Amniotic epithelial cell (primary cell): Measurements from ENCODE around the gene IKZF1.
A peak's percentile ranks its signal among the peaks of the same experiment; 100 is the strongest.

ENCODE experiments used
- DNase-seq: peaks from one replicate; pipeline ENCODE4 v3.0.0-alpha.2; 2010; ENCODE audit warnings: low read depth

The IKZF1 gene

DNA sequence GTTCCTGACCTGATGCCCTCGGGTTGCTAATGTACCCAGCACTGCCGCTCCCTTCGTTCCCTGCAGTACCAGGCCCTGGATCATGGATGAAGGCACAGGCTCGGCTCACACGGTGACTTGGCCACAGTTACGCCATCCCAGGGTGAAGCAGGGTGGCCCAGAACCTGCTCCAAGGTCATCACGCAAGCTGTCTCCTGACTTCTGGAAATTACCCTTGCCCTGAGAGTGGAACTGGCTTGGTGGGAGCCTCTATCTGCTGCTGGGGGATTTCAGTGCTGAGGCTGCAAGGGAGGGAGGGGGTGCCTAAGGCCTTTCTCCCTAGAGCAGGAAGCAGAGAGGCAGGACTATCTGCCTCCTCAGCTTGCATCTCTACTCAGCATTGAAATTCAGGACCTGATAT is 109.0 kb downstream of the IKZF1 start:
- no peak for DNase-seq

DNA sequence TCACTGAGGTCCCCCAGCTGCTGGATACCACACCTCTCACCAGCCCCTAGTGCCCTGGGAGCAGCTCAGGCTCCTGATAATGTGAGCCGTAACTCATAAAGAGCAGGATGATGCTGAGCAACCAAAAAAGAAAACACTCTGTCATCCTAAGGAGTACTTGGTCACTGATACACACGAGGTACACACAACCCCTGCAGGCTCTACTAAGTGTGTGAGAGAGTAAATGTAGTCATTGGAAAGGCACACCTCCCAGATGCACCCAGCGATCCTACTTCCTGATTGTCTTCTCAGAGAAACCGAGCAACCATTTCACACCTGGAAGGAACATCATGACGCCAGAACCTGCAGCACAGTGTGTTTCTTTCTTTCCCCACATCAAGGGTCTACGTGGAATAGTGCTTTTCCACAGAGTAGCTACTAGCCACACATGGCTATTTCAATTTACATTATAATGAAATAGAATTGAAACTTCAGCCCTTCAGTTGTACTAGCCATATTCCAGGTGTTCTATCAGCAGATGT is 111.4 kb downstream of the IKZF1 start:
- DNase-seq: no peak

DNA sequence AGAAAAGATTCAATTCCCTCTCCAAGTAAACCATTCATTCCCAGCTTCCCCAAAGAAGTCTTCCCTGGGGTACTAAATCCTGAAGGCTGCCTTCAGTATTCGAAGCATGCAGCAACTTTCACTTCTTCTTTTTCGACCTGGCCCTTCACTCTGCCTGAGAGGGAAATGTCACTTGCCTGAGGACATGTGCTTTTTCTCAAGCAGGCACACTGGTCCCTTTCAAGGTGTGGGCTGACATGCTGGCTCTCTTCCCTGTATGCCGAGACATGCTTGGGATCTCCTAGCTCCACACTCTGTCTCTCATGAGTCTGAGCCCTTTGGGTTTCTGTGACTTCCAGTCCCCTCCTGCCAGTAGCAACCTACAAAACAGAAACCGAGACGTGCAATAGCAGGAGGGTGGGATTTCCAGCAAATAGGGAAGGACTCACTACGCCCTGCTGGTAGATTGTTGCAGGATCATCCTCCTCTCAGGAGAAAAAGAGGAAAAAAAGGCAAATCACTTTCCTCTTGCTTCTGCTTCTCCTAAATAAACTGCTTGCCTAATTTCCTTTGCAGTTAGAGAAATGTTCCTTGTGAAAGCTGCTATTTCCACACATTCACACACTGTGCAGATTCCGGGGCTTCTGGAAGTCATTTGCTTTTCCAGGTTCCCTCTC is 112.1 kb downstream of the IKZF1 start:
- DNase-seq: no peak

DNA sequence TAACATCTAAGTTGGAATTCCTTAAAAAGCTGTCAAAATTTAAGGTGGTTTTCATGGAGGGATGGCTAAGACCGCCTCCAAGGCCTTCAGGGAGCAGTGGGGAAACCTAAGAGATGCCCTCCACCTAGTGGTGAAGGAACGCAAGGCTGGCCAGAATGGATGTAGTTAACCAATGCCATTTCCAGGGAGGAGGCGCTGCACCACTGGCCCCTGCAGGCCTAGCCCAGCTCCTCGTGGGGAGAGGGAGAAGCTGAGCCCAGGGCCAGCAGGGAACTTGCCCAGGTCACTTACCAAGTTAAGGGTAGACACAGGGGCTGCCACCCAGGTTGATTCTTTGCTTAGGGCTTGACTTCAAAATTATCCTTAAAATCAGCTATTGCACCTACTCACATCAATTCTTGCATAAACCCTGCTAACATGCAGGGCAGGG is 113.6 kb downstream of the IKZF1 start:
- DNase-seq: peak; percentile 66

DNA sequence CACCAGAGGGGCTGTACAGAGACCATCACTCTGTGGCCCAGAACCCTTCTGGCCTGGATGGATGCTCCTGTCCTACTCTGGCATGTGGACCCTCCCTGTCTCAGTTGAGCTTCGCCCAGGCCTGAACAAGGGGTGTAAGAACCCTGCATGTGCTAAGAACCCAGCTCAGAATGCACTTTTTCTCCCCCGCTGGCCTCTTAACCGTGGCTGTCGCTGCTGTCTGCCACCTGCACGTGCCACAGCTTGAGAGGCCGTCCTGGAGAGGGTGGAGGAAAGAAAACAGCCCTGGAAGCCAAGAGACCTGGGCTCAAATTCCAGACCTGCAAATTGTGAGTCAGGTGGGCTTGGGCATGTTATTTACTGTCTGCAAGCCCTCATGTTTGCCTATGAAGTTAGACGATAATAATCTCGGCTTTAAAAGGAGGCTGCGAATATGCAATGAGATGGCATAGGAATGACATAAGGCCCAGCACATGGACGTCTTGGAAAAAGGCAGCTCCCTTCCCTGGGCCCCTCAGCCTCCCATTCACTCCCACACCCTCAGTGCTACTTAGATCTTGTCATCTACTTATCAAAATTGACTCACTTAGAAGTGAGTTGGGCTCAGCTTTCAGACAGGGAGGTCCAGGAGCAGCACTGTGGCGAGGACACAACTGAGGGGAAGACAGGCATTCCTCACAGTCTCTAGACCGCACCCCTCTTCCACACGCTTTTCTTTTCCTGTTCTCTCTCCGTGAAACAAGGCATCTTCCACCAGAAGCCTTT is 114.2 kb downstream of the IKZF1 start:
- DNase-seq: peak; percentile 3

DNA sequence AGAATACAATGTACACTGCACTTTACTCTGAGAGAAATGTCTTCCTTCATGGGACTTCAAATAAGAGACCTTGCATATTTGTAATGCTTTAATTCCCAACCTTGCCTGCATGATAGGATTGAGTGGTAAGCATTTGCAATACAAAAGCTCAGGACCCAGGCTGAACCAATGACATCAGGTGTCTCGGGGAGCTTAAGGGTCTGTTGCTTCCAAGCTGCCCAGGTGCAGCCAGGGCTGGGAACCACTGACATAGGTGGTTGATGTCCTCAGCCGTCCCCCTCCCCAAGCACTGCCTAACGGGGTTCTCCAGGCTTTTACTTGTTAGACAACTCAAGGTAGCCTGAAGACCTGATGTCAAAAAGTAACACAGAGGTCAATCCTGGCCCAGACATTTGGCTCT is 116.5 kb downstream of the IKZF1 start:
- no peak for DNase-seq

DNA sequence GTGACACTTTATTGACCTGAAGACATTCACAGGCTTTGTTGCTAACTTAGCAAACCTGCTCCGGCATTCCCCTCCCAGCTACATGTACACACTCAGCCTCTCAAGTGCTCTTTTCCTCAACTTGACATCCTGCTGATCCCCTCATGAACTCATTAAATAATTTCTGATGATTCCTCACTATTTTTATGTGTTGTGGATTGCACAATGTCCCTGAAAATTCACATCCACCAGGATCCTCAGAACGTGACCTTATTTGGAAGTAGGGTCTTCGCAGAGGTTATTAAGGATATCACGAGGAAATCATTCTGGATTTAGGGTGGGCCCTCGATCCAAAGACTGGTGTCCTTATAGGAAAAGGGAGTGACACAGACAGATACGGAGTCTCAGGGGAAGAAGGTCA is 118.3 kb downstream of the IKZF1 start:
- DNase-seq: no peak

DNA sequence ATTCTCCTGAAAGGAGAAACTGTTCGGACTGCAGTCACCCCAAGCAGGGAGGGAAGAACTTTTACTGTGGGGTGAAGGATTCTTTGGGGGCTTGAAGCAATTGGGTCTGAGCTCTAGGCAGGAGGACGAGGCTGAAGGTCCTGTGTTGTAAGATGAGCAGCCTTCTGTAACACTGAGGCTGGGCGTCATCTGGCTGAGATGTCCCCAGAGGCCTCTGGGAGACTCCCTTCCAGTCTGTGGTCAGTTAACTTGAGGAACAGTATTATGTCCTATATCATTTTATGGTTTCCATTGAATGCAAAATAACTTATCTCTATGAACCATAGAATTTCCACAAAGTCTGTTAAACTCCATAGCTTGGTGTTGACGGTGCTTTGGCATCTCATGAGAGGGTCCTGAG is 119.3 kb downstream of the IKZF1 start:
- no peak for DNase-seq

DNA sequence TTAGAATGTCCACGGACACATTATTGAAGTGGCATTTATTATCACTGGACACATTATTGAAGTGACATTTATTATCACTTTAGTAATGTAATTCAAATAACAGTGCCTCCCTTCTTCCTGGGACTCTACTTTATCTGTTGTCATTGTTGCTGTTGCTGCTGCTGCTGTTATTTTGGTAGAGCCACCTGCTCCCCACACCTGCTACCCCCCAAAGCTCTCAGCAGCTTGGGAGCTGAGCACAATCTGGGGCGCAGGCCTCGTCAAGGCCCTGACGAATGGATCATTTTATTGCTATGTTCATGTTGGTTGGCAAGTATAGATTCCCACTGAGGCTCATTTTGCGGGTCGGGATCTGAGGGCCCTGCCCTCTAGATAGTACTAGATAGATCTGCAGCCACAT is 120.8 kb downstream of the IKZF1 start:
- DNase-seq: no peak

DNA sequence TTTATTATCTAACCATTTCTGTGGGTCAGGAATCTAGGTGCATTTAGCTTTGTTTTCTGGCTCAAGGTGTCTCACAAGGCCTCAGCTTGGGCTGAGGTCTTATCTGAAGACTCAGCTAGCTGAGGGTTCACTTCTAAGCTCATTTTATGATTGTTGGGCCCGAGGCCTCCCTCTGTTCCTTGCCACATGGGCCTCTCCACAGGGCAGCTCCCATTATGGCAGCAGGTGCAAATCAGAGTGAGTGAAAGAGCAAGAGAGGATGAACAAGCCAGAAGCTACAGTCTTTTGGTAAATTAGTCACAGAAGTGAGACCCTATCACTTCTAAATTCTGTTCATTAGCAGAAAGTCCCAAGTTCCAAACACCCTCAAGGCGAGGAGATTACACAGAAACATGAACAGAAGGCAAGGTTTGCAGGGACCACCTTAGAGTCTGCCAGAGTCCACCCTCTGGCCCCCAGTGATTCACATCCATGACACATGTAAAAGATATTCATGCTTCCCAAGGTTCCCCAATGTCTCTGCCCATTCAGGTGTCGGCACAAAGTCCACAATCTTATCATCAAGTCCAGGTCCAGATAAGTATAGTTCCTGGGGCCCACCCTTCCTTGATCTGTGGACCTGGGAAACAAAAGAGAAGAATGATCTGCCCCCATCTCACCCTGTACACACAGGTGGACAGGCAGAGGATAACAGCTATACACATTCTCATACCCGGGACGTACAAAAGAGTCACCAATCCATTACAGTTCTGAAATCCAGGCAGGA is 121.9 kb downstream of the IKZF1 start:
- no peak for DNase-seq

DNA sequence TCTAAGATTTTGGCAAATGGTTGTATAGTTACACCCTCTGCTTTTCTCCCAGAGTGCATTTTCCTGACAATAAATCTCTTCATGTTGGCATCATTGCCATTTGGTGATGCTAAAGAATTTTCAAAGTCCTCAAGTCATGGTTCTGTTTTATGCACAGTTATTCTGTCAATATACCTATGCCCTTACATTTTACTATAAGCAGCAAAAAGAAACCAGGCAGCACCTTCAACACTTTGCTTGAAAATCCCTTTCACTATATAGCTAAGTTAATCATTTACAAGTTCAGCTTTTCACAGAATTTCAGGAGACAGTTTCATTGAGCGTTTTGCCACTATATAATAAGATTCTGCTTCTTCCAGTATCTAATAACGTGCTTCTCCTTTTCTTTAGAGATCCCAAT is 123.0 kb downstream of the IKZF1 start:
- no peak for DNase-seq

DNA sequence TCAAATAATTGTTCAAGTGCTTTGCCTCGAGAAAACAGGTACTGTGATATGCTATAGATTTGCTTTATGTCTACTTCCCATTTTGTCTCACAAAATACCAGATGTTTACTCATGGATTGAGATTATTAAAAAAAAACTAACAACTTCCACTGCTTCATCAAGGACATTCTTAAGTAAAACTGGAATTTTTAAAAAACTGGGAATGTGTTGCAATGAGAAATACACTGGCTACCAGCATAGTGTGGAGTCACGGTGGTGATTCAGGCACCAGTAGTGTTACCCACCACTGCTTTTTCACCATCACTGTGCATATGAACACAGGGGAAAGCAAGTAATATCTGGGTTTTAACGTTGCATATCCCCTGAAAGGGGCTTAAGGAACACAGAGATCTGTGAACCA is 124.4 kb downstream of the IKZF1 start:
- no peak for DNase-seq

DNA sequence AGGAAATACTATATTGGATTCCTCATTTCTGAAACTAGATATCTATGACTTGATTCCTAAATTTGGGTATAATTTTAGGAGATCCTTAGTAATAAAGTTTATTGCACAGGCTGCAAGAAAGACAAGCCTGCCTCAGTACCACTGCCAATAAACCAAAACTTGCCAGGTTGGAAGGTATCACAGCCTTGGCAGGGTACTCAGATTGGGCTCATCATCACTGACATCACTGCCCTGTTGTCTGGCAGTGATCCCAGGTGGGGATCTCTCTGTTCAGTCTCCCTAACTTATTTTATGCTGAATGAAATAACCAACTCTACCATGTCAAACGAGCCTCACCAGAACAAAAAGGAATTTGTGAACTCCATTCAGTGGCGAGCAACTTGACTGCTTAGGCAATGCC is 126.8 kb downstream of the IKZF1 start:
- no peak for DNase-seq

DNA sequence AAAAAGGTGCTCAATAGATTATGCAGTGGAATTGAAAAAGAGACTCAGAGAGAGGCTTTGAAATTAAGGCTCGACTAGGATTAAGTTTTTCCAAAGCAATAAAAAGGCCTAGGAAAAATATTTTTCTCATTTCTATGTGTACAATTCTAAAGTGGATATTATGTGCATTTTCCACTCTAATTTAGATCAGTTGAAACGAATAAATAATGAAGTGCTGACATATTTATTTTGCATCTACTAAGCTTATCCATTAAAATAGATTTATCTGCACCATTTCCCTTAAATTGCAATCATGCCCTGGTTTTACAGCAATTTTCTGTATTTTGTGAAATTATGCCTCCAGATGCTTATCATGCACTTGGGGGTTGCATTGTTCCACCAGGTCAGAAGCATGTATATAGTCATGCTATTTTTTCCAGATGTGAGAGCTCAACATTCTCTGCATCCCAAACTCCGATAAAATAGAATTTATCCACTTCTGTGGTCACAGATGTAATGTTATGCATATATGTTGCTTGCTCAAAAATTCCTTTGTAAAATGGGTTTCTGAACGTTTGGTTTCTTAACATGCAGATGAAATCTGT is 127.3 kb downstream of the IKZF1 start:
- DNase-seq: no peak

DNA sequence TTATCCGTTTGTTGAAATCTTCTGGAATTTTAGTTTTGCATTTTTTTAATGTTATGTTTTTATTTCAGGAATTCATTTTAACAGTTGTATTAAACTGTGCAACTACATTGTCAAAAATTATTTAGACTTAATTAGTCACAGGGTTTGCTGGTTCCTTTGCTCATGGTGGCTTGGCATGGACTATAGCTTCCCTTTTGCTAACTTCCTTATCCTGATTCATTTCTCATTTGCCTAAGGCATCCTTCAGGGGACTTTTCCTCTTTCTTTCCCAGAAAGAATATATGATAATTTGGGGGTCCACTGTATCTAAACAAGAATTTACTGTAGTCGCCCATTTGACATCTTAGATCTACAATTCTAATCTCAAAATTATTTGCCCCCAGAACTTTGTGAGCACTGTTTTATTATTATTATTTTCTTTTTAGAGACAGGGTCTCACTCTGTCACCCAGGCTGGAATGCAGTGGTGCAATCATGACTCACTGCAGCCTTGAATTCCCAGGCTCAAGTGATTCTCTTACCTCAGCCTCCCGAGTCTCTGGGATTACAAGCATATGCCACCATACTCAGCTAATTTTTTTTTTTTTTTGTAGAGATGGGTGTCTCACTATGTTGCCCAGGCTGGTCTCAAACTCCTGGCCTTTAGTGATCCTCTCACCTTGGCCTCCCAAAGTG is 131.8 kb downstream of the IKZF1 start:
- peak; percentile 80 for DNase-seq

DNA sequence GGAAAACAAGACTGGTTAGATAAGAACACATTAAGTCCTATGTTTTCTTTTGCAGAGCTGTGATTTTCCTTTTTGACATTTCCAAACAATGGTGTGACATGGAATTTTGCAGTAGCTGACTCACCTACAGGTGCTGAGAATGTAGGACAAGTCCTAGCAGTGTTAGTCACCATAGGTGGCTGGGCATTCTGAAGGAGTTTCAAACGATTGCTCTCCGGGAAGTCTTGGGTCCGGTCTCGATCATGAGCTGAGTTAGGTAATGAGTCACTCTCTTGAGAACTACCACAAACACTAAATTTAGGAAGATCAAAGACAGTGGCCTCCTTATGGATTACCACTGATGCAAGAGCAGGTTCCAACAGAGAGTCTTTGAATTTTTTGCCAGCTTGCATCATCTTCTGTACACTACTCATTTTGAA is 142.0 kb downstream of the IKZF1 start:
- peak; percentile 87 for DNase-seq

DNA sequence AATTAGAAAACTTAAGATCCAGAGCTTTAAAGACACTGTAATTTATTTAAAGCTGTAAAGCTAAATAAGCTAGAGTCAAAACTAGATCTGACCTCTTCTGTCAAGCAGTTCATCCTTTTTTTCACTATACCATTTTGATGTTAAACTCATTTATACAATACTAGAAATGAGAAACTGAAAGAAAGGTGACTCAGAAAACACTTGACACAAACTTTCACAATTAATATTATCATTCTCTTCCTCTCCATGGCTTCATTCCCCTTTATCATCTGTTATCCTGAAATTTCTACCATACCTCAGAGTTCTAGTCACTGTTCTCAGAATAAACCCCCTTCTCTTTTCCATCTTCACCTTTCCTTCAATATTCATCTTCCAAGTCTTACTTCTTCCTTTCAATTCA is 144.3 kb downstream of the IKZF1 start:
- no peak for DNase-seq

DNA sequence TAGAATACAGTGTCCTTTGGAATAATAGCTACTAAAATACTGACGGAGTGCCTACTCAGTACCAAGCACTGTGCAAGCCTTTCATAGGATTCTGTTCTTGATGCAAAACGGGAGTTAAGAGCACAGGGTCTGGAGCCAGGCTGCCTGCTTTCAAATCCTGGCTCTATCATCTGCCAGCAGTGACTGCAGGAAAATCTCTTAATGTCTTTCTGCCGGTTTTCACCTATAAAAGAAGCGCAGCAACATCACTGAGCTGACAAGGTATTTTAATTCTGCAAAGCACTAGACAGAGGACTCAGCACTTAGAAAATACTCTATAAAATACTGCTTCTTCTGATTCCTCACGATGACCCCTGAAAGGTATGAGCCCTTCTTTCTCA is 145.0 kb downstream of the IKZF1 start:
- no peak for DNase-seq

DNA sequence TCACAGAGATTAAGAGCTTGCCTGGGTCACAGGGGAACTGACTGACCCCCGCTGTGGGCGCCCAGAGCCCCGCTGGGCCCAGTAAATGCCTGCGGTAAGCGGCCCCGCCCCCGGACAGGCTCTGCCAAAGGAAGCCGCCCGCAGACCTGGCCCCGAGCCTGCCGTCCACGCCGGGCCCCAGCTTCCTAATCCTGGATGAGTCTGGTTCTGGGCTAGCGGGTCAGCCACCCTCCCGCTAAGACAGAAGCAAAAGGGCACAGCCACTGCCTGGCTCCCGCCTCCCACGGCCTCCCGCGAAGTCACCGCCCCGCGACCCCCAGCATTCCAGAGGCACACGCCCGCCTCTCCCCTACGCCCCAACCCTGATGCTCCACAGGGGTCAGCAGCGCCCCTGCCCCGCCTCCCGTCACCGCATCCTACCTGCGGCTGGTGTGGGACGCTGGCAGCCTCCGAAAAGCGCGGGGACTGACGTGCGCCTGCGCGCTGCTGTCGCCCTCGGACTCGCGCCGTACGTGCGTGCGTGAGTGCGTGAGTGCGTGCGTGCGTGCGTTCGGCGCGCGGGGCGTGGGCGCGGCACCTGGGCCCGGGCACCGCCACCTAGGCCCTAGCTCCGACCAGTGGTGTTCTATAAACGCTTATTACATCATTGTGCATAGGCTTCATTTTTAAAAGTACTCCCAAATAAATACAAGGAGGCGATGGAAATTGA is 145.5 kb downstream of the IKZF1 start, which contains the start of gene FIGNL1:
Gene FIGNL1 (minus strand): TSS at position 470 of the 709 bp plus-strand sequence. CDS start 3,063 bp downstream, outside the sequence.
- peak; percentile 56 for DNase-seq

DNA sequence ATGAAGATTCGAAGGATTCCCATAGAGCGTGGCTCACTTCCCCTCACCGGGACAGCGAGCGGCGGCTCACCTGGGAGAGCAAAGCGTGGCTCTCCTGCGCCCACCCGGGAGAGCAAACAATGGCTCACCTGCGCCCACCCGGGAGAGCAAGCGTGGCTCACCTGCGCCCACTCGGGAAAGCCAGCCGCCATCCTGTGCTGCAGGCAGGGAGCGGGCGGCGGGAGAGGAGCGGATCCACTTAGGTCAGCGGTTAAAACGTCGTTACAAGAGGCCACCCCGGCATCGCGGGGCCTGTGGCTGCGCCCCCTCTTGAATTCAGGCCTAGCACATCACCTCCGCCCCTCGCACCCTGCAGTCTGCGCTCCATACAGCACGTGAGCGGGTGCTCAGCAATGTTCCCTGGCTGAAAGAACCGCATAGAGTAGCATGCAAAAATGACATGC is 146.1 kb downstream of the IKZF1 start:
- no peak for DNase-seq
